HEK293 (cell line): ENCODE measurements around the gene SYNCRIP.

Source experiments
- KLF10 ChIP-seq: fragments of 450-650 bp; IDR thresholded peaks from 2 replicates; pipeline ENCODE4 v1.5.1; 2018; ENCODE audit warnings: missing biosample characterization, mild to moderate bottlenecking, missing genetic modification characterization
- ZBTB17 ChIP-seq: fragments of 450-650 bp; formaldehyde crosslinking; IDR thresholded peaks from 2 replicates; pipeline ENCODE4 v1.5.1; 2016; ENCODE audit warnings: missing biosample characterization, missing genetic modification characterization
- ZNF138 ChIP-seq: fragments of 450-650 bp; formaldehyde crosslinking; IDR thresholded peaks from 2 replicates; pipeline ENCODE4 v1.5.1; 2016; ENCODE audit warnings: missing biosample characterization, missing genetic modification characterization, borderline replicate concordance
- ZNF239 ChIP-seq: fragments of 450-650 bp; formaldehyde crosslinking; IDR thresholded peaks from 2 replicates; pipeline ENCODE4 v1.5.1; 2016; ENCODE audit warnings: missing biosample characterization, missing genetic modification characterization
- ZNF274 ChIP-seq, 2 experiments: fragments of 200-500 bp in 1 of 2; fragments of 450-650 bp in 1 of 2; sonication (Bioruptor generic) in 1 of 2; formaldehyde crosslinking in 1 of 2; IDR thresholded peaks; 2 replicates each; pipeline versions ENCODE4 v1.5.1 to v1.6.1; 2014 to 2016; ENCODE audit warnings: borderline replicate concordance in 1 of 2, inconsistent platforms in 1 of 2, low read length in 1 of 2, missing biosample characterization in 1 of 2, missing genetic modification characterization in 1 of 2
- ZNF292 ChIP-seq: fragments of 450-650 bp; formaldehyde crosslinking; IDR thresholded peaks from 2 replicates; pipeline ENCODE4 v1.5.1; 2016; ENCODE audit warnings: low read depth, missing biosample characterization, missing genetic modification characterization, borderline replicate concordance
- TF ChIP-seq, protein P1 (sequence below): fragments of 450-650 bp; formaldehyde crosslinking; IDR thresholded peaks from 2 replicates; pipeline ENCODE4 v1.5.1; 2016; ENCODE audit warnings: missing biosample characterization, missing genetic modification characterization

DNA sequence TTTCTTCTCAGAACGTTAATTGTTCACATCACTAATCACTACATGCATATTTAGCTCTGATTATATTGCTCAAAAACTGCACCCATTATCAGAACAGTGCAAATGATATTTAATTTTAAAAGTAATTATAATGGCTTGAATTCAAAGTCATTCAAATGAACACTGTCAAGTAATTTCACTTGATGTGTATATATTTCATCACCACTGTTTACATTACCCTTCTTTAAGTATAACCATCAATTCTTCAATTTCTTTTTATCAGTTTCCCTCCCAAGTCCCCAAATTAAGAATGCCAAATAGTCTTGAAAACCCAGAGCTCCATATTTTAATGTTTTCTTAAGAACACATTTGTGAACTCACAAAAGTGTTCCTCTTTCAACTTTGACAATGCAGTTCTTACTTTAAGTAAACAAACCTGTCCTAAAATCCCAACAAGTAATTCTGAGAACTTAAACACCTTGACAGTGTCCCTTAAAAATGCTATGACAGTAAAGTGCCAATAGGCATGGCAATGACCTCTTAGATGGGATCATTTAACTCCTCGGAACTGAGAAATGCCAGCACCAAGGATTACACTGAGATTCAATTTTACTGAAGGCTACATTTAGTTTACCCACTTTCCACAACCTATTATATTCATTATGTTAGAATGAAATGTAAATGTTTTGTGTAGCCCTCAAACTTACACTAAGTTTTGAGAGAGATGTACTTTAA lies 32.3 kb downstream of the SYNCRIP start:
- TF ChIP-seq, protein P1, sequence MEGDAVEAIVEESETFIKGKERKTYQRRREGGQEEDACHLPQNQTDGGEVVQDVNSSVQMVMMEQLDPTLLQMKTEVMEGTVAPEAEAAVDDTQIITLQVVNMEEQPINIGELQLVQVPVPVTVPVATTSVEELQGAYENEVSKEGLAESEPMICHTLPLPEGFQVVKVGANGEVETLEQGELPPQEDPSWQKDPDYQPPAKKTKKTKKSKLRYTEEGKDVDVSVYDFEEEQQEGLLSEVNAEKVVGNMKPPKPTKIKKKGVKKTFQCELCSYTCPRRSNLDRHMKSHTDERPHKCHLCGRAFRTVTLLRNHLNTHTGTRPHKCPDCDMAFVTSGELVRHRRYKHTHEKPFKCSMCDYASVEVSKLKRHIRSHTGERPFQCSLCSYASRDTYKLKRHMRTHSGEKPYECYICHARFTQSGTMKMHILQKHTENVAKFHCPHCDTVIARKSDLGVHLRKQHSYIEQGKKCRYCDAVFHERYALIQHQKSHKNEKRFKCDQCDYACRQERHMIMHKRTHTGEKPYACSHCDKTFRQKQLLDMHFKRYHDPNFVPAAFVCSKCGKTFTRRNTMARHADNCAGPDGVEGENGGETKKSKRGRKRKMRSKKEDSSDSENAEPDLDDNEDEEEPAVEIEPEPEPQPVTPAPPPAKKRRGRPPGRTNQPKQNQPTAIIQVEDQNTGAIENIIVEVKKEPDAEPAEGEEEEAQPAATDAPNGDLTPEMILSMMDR (tag by site-specific recombination) = no peak
- no peak for TF ChIP-seq ZNF292 (tag by site-specific recombination)
- TF ChIP-seq ZNF138 (tag by site-specific recombination) = no peak
- no peak for TF ChIP-seq ZNF274 (IDR thresholded peaks at IDR 0.05; ENCODE audit: low read length)
- TF ChIP-seq ZNF274 (tag by site-specific recombination; IDR thresholded peaks at IDR 0.05; ENCODE audit: borderline replicate concordance) = no peak
- no peak for TF ChIP-seq KLF10 (tag by site-specific recombination)
- TF ChIP-seq ZBTB17 (tag by site-specific recombination) = no peak
- TF ChIP-seq ZNF239 (tag by site-specific recombination) = no peak
